Sigmoid colon (tissue), 3 donors: ENCODE measurements around the gene TBXT.

Experiments used
- POLR2A ChIP-seq, 2 donors: fragments of 450-650 bp; IDR thresholded peaks; one replicate each; pipeline ENCODE4 v1.6.1; 2016; ENCODE audit warnings: antibody characterized with exemption in 2 of 2, mild to moderate bottlenecking in 2 of 2, moderate library complexity in 2 of 2
- TF ChIP-seq, protein P1 (sequence below), 4 experiments: fragments of 450-650 bp in 3 of 4; fragments of 200-600 bp in 1 of 4; IDR thresholded peaks; one replicate each; pipeline ENCODE4 v1.5.1; 2016 to 2019; ENCODE audit warnings: antibody characterized with exemption in 4 of 4, mild to moderate bottlenecking in 3 of 4, moderate library complexity in 2 of 4

DNA sequence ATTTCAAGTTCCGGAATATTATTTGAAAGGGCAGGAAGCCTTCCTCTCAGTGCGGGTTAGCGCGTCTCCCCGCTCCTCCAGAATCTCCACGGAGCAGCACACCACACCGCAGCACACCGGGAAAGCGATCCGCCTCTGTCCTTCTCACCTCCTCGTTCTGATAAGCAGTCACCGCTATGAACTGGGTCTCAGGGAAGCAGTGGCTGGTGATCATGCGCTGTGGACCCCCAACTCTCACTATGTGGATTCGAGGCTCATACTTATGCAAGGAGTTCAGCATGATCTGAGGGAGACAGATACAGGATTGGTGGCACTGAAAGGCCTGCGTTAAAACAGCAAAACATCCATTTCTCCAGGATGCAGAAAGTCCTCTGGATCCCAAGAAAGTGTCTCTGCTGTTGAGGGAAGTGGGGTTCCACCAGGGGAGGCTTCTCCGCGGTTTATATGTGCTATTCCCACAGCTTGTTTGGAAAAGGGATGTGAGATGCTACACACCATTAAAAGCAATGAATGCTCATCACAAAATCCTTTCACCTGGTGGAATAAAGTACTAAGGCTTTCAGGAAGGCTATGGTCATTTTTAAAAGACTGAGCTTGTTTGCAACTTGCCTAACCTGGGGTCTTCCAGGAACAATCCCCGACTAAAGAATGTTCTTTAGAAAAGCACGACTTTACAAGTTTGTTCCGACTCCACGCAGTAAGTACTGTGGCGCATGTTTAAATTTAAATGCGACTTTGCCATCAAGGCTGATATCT, 1.9 kb downstream of the TBXT start:
- TF ChIP-seq POLR2A (IDR thresholded peaks at IDR 0.05): no peak
- TF ChIP-seq, protein P1, sequence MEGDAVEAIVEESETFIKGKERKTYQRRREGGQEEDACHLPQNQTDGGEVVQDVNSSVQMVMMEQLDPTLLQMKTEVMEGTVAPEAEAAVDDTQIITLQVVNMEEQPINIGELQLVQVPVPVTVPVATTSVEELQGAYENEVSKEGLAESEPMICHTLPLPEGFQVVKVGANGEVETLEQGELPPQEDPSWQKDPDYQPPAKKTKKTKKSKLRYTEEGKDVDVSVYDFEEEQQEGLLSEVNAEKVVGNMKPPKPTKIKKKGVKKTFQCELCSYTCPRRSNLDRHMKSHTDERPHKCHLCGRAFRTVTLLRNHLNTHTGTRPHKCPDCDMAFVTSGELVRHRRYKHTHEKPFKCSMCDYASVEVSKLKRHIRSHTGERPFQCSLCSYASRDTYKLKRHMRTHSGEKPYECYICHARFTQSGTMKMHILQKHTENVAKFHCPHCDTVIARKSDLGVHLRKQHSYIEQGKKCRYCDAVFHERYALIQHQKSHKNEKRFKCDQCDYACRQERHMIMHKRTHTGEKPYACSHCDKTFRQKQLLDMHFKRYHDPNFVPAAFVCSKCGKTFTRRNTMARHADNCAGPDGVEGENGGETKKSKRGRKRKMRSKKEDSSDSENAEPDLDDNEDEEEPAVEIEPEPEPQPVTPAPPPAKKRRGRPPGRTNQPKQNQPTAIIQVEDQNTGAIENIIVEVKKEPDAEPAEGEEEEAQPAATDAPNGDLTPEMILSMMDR (IDR thresholded peaks at IDR 0.05): no peak
